NOMO-1 (cell line): ENCODE data around the gene CDON.

ENCODE experiments used
- DNase-seq, 2 experiments: peaks; one replicate each; lab custom pipeline; 2025; ENCODE audit not compliant: unreplicated experiment in 2 of 2; lab: John Stamatoyannopoulos, UW

CDON gene

DNA sequence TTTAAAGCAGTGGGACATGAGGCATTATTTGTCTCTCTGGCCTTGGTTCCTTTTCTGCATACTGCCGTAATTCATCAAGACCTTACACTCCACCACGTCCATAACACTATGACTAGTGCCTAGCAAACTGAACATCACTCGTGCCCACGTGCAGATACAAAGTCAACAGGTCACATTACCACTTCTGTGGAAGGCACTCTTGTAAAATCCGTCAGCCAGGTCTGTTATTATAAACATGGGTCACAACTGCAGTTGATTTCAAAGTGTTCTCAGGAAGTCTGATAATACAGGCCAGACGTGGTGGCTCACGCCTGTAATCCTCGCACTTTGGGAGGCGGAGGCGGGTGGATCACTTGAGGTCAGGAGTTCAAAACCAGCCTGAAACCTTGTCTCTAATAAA is 102.7 kb downstream of the CDON start:
- DNase-seq: no peak

- no peak for DNase-seq
Observed at GRCh38 chr11:125959511-125959910, 103.2 kb downstream of the CDON start.

GRCh38 chr11:125958872-125959400 is 103.7 kb downstream of the CDON start:
- DNase-seq: no peak

GRCh38 chr11:125957618-125958332 is 104.9 kb downstream of the CDON start:
- no peak for DNase-seq

GRCh38 chr11:125956391-125957134 is 106.1 kb downstream of the CDON start:
- DNase-seq: no peak

DNA sequence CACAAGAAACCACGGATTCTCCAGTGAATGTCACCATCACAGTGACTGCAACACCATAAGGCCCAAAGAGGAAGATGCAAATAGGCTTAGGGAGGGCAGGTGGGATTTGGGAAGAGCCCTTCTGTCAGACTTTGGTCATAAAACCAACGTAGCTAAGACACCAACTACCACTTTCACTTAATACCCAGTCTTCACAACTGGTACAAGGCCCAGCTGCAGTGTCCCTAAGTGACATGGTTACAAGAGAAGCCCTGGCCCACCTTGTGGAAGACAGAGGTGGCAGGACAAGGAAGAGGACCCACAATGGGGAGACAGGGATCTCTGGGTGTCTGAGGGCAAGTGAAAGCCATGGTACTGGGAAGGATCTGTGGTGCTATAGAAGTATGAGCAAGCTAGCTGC is 106.8 kb downstream of the CDON start:
- no peak for DNase-seq

DNA sequence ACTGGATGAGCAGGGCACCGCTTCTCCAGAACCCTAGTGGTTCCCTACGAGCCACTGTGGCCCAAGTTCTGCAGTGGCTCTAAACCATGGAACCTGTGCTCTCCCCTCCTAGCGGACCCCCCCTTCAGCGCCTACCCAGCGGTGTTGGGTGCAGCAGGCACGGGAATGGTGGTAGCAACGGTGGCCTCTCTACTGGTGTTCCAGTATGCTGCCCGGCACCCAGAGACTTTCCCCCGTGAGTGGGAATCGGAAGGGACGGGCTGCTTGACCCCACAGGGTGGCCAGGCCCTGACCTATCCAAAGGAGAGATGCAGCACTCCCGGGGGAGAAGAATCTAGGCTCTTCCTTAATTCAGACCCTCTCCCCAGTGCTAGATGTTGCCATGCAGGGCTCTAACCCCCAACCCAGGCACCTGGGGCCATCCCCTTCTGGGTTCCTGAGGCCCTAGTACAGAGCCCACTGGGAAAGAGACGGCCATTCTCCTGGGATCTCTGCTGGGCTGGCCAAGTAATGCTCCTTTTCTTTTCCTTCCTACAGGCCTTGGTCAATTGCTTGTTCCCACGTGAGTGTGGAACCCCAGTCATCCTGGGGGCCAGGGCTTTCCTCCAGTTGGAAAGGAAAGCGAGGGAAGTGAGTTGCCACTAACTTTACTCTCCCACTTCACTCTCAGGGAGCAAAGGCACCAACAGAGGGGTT is 107.6 kb downstream of the CDON start:
- no peak for DNase-seq

DNA sequence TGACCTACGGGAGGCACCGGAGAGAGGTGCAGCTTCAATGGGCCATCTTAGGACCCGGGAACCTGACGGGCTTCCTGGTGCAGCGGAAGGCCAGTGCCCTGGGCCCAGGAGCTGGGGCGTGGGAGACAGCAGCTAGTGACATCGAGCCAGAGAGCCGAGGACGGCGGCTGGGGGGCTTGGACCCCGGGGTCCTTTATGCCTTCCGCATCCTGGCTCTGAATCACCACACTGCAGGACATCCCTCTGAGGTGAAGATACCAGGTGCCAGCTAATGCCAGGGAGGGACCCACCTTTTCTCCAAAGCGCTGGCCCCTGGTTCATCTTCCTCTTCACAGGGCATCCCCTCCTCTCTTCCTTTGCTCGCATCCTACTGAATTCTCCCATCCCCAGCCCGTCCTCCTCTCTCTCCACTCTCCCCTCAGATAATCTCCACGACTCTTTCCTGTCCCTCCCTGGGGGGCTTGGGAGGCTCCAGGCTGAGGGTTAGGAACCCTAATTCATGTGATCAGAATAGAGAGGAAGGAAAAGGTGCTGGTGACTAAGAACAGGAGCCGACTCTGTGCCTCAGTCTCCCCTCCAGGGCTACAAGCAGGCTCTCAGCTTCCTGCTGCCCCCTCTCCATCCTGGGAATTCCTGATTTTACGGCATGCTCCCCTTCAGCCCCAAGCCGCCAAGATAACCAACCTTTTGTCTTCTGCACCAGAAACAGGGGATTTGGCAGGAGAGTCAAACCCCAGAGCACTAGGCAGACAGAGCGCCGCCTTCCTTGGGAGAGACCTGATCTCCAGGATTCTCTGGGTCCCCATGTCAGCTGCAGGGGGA is 108.3 kb downstream of the CDON start:
- DNase-seq: no peak

DNA sequence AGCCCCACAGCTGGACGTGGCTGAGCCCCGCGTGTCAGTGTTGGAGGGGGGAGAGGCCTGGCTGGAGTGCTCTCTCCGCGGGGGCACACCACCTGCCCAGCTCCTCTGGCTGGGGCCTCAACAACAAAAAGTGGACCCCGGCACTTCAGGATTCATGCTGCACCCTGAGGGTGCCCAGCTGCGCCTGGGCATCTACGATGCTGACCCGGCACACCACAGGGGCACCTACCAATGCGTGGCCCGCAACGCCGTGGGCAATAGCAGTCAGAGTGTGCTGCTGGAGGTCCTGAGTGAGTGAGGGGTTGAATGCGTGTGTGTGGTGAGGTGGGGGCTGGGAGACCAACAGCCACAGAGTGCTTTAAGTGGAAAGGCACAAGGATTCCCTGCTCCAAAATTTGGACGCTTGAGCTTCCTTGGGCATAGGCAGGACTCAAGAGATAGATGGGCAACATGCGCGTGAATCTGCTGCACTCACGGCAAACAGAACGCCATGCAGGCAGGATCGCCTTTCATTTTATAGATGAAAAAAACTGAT is 109.2 kb downstream of the CDON start:
- no peak for DNase-seq

GRCh38 chr11:125952973-125953372 is 109.7 kb downstream of the CDON start:
- no peak for DNase-seq

- no peak for DNase-seq
Observed at GRCh38 chr11:125952559-125952958, 110.1 kb downstream of the CDON start.

DNA sequence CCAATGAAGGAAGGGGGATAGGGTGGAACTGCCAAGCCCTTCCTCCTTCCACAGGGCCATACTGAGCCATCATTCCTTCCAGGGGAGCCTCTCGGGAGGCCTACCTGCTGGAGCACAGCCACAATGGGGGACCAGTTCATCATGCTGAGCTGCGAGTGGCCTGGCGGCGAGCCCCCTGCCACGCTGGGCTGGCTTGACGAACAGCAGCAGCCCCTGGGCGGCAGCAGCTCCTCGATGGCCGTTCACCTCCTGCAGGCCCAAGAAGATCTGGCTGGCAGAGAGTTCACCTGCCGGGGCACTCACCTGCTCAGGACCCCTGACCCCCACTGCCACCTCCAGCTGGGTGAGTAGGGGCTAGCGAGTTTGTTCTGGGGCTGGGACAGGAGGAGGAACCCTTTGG is 110.9 kb downstream of the CDON start:
- no peak for DNase-seq

DNA sequence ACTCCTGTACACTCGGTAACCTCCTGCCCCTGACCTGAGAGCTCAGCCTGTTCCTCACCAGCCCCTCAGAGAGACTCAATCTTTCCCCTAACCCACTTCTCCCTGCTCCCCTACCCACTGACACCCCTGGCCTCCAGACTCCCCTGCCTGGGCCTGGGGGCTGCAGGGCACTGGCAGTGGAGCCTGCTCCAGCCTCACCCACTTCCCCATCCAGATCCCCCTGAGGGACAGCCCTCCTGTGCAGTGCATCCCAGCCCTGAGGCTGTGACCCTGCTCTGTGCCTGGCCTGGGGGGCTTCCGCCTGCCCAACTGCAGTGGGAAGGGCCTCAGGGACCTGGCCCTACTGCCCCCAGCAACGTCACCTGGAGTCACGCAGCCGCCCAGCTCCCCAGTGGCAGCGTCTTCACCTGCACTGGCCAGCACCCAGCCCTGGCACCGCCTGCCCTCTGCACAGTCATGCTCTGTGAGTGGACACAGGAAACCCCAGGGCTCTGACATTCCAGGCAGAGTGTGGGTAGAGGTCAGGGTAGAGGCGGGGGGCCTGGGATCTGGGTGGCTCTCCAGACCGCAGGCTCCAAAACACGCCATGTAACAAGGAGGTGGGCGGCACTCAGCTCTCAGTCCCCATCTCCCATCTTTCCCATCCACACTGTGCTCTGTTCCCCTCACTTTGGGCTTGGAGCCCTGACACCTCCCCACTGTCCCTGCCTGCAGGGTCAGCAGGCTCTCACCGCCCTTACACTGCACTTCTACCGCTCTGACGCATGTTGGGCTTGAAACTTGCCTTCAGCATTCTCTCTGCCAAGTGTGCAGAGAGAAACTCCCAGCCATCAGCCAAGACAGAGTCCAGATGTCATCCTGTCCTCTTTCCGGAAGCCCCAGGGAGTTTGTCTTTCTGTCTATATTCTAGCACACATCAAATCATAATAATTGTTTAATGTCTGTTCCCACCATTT is 111.7 kb downstream of the CDON start:
- no peak for DNase-seq

GRCh38 chr11:125950178-125950490 is 112.5 kb downstream of the CDON start:
- no peak for DNase-seq

- DNase-seq: no peak
Observed at GRCh38 chr11:125949271-125950177, 113.1 kb downstream of the CDON start.

GRCh38 chr11:125948278-125949051 is 114.2 kb downstream of the CDON start:
- no peak for DNase-seq

DNA sequence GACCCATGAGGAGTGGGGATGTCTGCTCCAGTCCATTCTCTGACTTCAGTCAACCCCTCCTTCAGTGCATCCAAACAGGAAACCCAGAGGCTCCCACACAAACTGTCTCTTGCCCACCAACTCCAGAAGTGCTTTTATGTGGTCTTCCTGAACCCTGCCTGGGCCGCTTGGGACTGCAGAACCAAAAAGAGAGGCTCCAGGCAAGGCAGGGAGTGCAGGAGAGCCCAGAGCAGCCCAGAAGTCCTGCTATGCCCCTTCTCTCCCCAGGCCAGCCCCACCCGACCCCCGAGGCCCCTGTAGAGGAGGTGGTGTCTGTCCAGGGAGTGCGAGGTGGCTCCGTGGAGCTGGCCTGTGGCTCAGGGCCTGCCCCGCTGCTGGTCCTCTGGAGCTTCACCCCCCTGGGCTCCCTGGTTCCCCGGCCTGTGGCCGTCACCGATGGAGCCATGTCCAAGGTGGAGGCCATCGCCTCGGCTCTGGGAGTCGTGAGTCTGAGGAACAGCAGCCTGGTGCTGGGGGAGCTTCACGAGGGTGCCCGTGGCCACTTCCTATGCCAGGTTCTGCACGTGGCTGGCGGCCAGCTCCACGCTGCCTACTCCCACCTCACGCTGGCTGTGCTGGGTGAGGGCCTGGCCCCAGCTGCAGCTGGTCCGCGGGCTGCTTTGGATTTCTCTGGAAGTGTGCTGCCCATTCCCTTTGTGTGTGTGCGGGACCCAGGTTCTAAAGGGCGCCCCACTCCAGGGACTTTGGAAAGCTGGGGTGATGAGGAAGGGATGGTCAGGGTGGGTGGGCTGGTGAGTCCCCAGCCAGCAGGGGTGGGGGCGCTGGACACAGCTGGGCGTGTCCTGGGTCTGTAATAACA is 115.0 kb downstream of the CDON start:
- no peak for DNase-seq
